Endothelial cell of umbilical vein (primary cell): ENCODE results near the gene GLI1. TPM values are rescaled to one million over a fixed set of nuclear protein-coding genes. Genes with fewer than 3 reads are reported as not detected.

Experiments used
- BruUV-seq: library from RNA; stranded (reverse); fragments of 400-500 nt; replicated peaks from 2 replicates; lab custom pipeline; 2021; lab: Mats Ljungman, UMichigan
- CTCF ChIA-PET: fragments of 300-600, 350-600 bp; sonication (Branson Sonifier 250); formaldehyde crosslinking; loops from one replicate; lab custom pipeline; 2021; ENCODE audit warnings: antibody characterized with exemption, inconsistent platforms; lab: Charles Lee
- POLR2A ChIA-PET: fragments of 300-600, 350-600 bp; sonication (Branson Sonifier 250); formaldehyde crosslinking; loops from one replicate; lab custom pipeline; 2021; ENCODE audit warnings: antibody characterized with exemption, inconsistent platforms; lab: Charles Lee
- DNase-seq: peaks from one replicate; pipeline ENCODE4 v3.0.0-alpha.2; 2011; ENCODE audit warnings: low read depth, low spot score
- FAIRE-seq: peaks from 2 replicates; lab custom pipeline; 2011; peaks lifted over from hg19 to GRCh38; lab: Jason Lieb, UNC
- H2AFZ ChIP-seq: 2 replicates; pipeline ENCODE4 v1.6.0; 2012; ENCODE audit warnings: low read depth, low read length, control low read depth, inconsistent platforms
- H3K27ac ChIP-seq: 2 replicates; pipeline ENCODE4 v1.5.1; 2011; ENCODE audit warnings: low read depth, mild to moderate bottlenecking, control low read depth, low read length, moderate library complexity; ENCODE audit not compliant: insufficient read depth
- H3K27me3 ChIP-seq, 2 experiments: 2 replicates each; pipeline versions ENCODE4 v1.6.0 to v1.6.1; 2011; ENCODE audit warnings: low read length in 2 of 2, mixed read lengths in 1 of 2; ENCODE audit not compliant: control insufficient read depth in 2 of 2, insufficient read depth in 2 of 2
- H3K36me3 ChIP-seq, 2 experiments: 2 replicates in 1 of 2; 3 replicates in 1 of 2; pipeline ENCODE4 v1.5.1; 2011; ENCODE audit warnings: low read length in 2 of 2, mild to moderate bottlenecking in 1 of 2, moderate library complexity in 1 of 2; ENCODE audit not compliant: control insufficient read depth in 2 of 2, insufficient read depth in 2 of 2; ENCODE audit errors: extremely low read depth in 1 of 2
- H3K4me1 ChIP-seq: 3 replicates; pipeline ENCODE4 v1.5.1; 2011; ENCODE audit warnings: mild to moderate bottlenecking, low read length; ENCODE audit not compliant: control insufficient read depth, insufficient read depth; ENCODE audit errors: extremely low read depth
- H3K4me2 ChIP-seq: 2 replicates; pipeline ENCODE4 v1.6.1; 2011; ENCODE audit warnings: low read length, control low read depth, mixed read lengths; ENCODE audit not compliant: insufficient read depth
- H3K4me3 ChIP-seq, 3 experiments: fragments of 200-600 bp in 1 of 3; sonication (generic), shearing (Covaris generic) in 1 of 3; replicated peaks in 1 of 3; 2 replicates each; pipeline ENCODE4 v1.5.1; 2011 to 2016; ENCODE audit warnings: control low read depth in 3 of 3, low read length in 3 of 3, mild to moderate bottlenecking in 2 of 3, inconsistent platforms in 1 of 3, low read depth in 1 of 3, moderate library complexity in 1 of 3; ENCODE audit not compliant: insufficient read depth in 1 of 3
- H3K79me2 ChIP-seq: 2 replicates; pipeline ENCODE4 v1.6.0; 2012; ENCODE audit warnings: low read length, inconsistent platforms; ENCODE audit not compliant: control insufficient read depth, insufficient read depth
- H3K9ac ChIP-seq: replicated peaks from 2 replicates; pipeline ENCODE3; 2011; ENCODE audit warnings: low read length, control low read depth; ENCODE audit not compliant: insufficient read depth; ENCODE audit errors: extremely low read depth
- H3K9me1 ChIP-seq: replicated peaks from 3 replicates; pipeline ENCODE4 v1.6.0; 2011; ENCODE audit warnings: mild to moderate bottlenecking, low read length; ENCODE audit not compliant: control insufficient read depth, insufficient read depth; ENCODE audit errors: extremely low read depth
- H3K9me3 ChIP-seq: replicated peaks from 2 replicates; pipeline ENCODE4 v1.5.1; 2012; ENCODE audit warnings: low read length, inconsistent platforms; ENCODE audit not compliant: control insufficient read depth, insufficient read depth
- H4K20me1 ChIP-seq: replicated peaks from 2 replicates; pipeline ENCODE3; 2011; ENCODE audit warnings: mild to moderate bottlenecking, low read length; ENCODE audit not compliant: control insufficient read depth, insufficient read depth; ENCODE audit errors: extremely low read depth
- EZH2 ChIP-seq: IDR thresholded peaks from 2 replicates; pipeline ENCODE4 v1.6.1; 2012; ENCODE audit warnings: borderline replicate concordance, low read depth, mild to moderate bottlenecking, moderate library complexity, low read length, inconsistent platforms; ENCODE audit not compliant: severe bottlenecking
- FOS ChIP-seq: IDR thresholded peaks from 2 replicates; pipeline ENCODE4 v1.6.1; 2011; ENCODE audit warnings: mild to moderate bottlenecking, low read length, moderate library complexity, borderline replicate concordance; ENCODE audit not compliant: insufficient read depth
- JUN ChIP-seq: IDR thresholded peaks from 2 replicates; pipeline ENCODE4 v1.6.1; 2011; ENCODE audit warnings: borderline replicate concordance, low read depth; ENCODE audit not compliant: insufficient read length, insufficient read depth
- MYC ChIP-seq: IDR thresholded peaks from one replicate; pipeline ENCODE4 v1.6.1; 2011; ENCODE audit warnings: mild to moderate bottlenecking, low read depth, low read length
- POLR2AphosphoS5 ChIP-seq: IDR thresholded peaks from 2 replicates; pipeline ENCODE4 v1.6.1; 2012; ENCODE audit warnings: low read depth, mild to moderate bottlenecking, control low read depth, low read length, moderate library complexity; ENCODE audit not compliant: insufficient read depth
- dilution Hi-C: fragments of 300-500 bp; cut with MboI; formaldehyde crosslinking; loops from one replicate; pipeline ENCODE4 v1.15.0; 2019; ENCODE audit warnings: low sequenced_read_pairs; ENCODE audit not compliant: extremely low pct_ligation_motif_present
- intact Hi-C: fragments of 100-400 bp; cut with micrococcal nuclease; formaldehyde crosslinking; loops from one replicate; pipeline ENCODE4 v1.10.0; 2022
- polyA plus RNA-seq, 4 experiments: library from polyadenylated mRNA; depleted of rRNA in 3 of 4; stranded (reverse) in 3 of 4; unstranded in 1 of 4; fragments of >200 nt; gene quantifications; 2 replicates each; pipeline versions ENCODE4 v1.2.1 to v1.2.3, GENCODE V29; 2011 to 2012; ENCODE audit warnings: missing spikeins in 1 of 4
- total RNA-seq: library from RNA; stranded (reverse); gene quantifications from 2 replicates; pipeline ENCODE4 v1.2.3, GENCODE V29; 2021
- TF ChIP-seq, protein P1 (sequence below), 2 donors: IDR thresholded peaks; 1 replicate in 1 of 2; 2 replicates in 1 of 2; pipeline ENCODE4 v1.5.1; 2011; ENCODE audit warnings: low read length in 2 of 2, mild to moderate bottlenecking in 2 of 2, moderate library complexity in 2 of 2, control low read depth in 1 of 2, inconsistent platforms in 1 of 2, low read depth in 1 of 2; ENCODE audit not compliant: insufficient read depth in 1 of 2; ENCODE audit errors: extremely low read depth in 1 of 2

GLI1 gene
- total and polyA plus RNA-seq, 2 donors (not counting 3 experiments of a cell fraction or from before 2014, with no cell fraction given) = 0.10 to 0.29 TPM

DNA sequence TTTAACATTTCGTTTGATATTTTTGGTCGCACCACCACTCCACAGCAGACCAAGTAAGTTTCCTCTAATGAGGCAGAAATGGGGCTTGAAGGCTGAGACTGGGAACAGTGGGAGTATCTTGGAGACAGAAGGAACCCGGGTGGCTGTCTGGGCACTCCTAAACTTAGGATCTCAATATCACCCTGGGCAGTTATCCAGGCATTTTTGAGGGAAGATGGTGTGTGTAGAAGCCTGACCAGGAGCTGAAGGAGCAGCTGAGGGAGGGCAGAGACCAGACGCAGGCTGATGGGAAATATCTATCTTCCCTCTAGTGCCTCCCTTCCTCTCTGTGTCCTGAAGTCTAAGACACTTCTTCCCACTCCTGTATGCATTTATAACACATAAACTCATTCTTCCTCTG, 39.0 kb downstream of the GLI1 start:
- intact Hi-C loops = no loop called here
- TF ChIP-seq POLR2AphosphoS5 (no peak), EZH2 (no peak), FOS (no peak), JUN (no peak), MYC (no peak)
- TF ChIP-seq, protein P1, sequence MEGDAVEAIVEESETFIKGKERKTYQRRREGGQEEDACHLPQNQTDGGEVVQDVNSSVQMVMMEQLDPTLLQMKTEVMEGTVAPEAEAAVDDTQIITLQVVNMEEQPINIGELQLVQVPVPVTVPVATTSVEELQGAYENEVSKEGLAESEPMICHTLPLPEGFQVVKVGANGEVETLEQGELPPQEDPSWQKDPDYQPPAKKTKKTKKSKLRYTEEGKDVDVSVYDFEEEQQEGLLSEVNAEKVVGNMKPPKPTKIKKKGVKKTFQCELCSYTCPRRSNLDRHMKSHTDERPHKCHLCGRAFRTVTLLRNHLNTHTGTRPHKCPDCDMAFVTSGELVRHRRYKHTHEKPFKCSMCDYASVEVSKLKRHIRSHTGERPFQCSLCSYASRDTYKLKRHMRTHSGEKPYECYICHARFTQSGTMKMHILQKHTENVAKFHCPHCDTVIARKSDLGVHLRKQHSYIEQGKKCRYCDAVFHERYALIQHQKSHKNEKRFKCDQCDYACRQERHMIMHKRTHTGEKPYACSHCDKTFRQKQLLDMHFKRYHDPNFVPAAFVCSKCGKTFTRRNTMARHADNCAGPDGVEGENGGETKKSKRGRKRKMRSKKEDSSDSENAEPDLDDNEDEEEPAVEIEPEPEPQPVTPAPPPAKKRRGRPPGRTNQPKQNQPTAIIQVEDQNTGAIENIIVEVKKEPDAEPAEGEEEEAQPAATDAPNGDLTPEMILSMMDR (IDR thresholded peaks at IDR 0.05; ENCODE audit: extremely low read depth in 1 of 2, insufficient read depth in 1 of 2, low read depth in 1 of 2, low read length in 2 of 2) = no peak
- POLR2A ChIA-PET = interaction anchor here (0.7 kb wide), 1 partner anchor 1664 kb away, joined by 5 read pairs; no protein-coding TSS in a partner anchor
- no peak for FAIRE-seq
- CTCF ChIA-PET = interaction anchor here (1.3 kb wide), 1 partner anchor 40 kb away, joined by 3 read pairs; no protein-coding TSS in a partner anchor
- Histone ChIP-seq H3K79me2 (no peaks in the 10 kb centered on the region), H3K4me1 (no peaks in the 10 kb centered on the region), H4K20me1 (no peaks in the 10 kb centered on the region), H3K27ac (no peak overlapping the region), H3K9ac (no peak overlapping the region), H3K27me3 (no peaks in the 10 kb centered on the region), H3K4me2 (no peak overlapping the region), H2AFZ (no peak overlapping the region), H3K9me3 (no peaks in the 10 kb centered on the region), H3K9me1 (no peaks in the 10 kb centered on the region), H3K36me3 (peaks cover 24 to 29% of the 10 kb centered on the region in 2 experiments), H3K4me3 (no peak overlapping the region)
- no peak for DNase-seq
- dilution Hi-C loops = no loop called here
- BruUV-seq = no TSS peak
